Measurements from ENCODE around the gene FOXO6. TPM values are rescaled to one million over a fixed set of nuclear protein-coding genes. Genes with fewer than 3 reads are reported as not detected.

Gene FOXO6
- total RNA-seq, 6 experiments from 2014 or later = 0.12 to 0.55 (median 0.54) TPM; not detected in 3

- DNase-seq (no peak), ATAC-seq (no peak)
- Histone ChIP-seq H3K36me3 (no peaks in the 10 kb centered on the region), H3K27me3 (peaks cover 0 to 4% of the 10 kb centered on the region in 2 donors), H3K4me1 (peaks cover 0 to 18% (median 0%) of the 10 kb centered on the region in 4 donors), H3K4me3 (peak overlapping the region in 1 of 3 donors; percentile 16), H3K9me3 (no peaks in the 10 kb centered on the region), H3K27ac (no peak overlapping the region)
- TF ChIP-seq CTCF (IDR thresholded peaks at IDR 0.05) (no peak), POLR2A (IDR thresholded peaks at IDR 0.05) (no peak)
- no CpG with 5 or more reads among the region's 23 CpGs for WGBS (ENCODE audit: insufficient coverage, low coverage, low lambda C conversion rate, missing lambda C conversion rate)
- intact Hi-C loops (cut with DNase I) = no loop called here
These were observed 4.7 kb downstream of the FOXO6 start for GRCh38 chr1:41365772-41366454.

DNA sequence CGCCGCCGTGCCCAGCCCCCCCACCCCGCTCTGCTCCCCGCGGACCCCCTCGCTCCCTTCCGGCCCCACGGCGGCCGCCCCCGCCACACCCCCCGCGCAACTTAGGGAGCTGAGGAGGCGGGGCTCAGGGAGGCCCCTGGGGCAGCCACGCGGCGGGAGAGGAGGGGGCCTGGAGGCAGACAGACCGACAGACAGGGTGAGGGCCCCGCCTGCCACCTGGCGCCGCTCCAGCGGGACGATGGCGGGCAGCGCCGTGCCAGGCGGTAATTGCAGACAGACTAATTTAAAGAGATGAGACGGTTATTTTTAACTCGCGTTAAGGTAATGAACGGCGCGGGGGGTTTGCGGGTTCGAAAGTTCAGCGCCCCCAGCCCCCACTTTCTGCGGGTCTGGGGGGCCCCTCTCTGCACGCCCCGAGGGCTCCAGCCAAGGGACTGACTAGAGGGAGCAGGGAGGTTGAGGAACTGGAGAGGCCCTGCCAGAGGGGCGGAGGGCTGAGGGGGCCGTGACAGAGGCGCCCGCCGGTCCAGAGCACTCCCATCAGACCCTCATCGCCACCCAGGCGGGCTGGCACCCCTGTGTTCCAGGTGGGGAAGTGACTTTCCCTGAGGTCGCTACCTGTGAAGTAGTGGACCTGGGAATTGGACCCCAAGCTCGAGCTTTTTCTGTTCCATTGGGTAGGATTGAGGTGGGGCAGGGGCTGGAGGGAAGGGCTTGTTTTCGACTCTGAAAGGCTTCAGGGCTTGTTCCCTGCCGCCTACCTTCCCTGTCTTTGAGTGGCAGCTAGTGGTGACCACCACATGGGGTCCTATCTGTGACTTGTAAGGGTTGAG, 5.4 kb downstream of the FOXO6 start:
- H3K36me3 ChIP-seq = no peaks in the 10 kb centered on the region
- ATAC-seq (no peak), DNase-seq (no peak)
- H3K27ac ChIP-seq = no peak overlapping the region
- no peak for TF ChIP-seq POLR2A (IDR thresholded peaks at IDR 0.05)
- TF ChIP-seq CTCF (IDR thresholded peaks at IDR 0.05) = no peak
- H3K27me3 ChIP-seq = peaks cover 0 to 4% of the 10 kb centered on the region in 2 donors
- WGBS (ENCODE audit: insufficient coverage, low coverage, low lambda C conversion rate, missing lambda C conversion rate) = 11% methylated on average over 27 of the region's 51 CpGs
- intact Hi-C loops (cut with DNase I) = no loop called here
- peak overlapping the region in 1 of 3 donors; percentile 16 for H3K4me3 ChIP-seq
- no peaks in the 10 kb centered on the region for H3K9me3 ChIP-seq
- peaks cover 0 to 15% (median 0%) of the 10 kb centered on the region in 4 donors for H3K4me1 ChIP-seq

- 73% methylated on average over 2 of the region's 5 CpGs for WGBS (ENCODE audit: insufficient coverage, low coverage, low lambda C conversion rate, missing lambda C conversion rate)
- Histone ChIP-seq H3K4me3 (no peak overlapping the region), H3K36me3 (no peaks in the 10 kb centered on the region), H3K9me3 (no peaks in the 10 kb centered on the region), H3K27ac (no peak overlapping the region), H3K4me1 (peaks cover 0 to 9% (median 0%) of the 10 kb centered on the region in 4 donors), H3K27me3 (peaks cover 0 to 4% of the 10 kb centered on the region in 2 donors)
- no peak for DNase-seq
- ATAC-seq = no peak
- intact Hi-C loops (cut with DNase I) = no loop called here
- TF ChIP-seq CTCF (IDR thresholded peaks at IDR 0.05) (no peak), POLR2A (IDR thresholded peaks at IDR 0.05) (no peak)
These were observed 6.0 kb downstream of the FOXO6 start for GRCh38 chr1:41367288-41367642.

GRCh38 chr1:41368366-41368765, 7.1 kb downstream of the FOXO6 start:
- Histone ChIP-seq H3K4me3 (no peak overlapping the region), H3K9me3 (no peaks in the 10 kb centered on the region), H3K36me3 (no peaks in the 10 kb centered on the region), H3K27ac (no peak overlapping the region), H3K4me1 (peaks cover 0 to 8% (median 0%) of the 10 kb centered on the region in 4 donors), H3K27me3 (peaks cover 0 to 4% of the 10 kb centered on the region in 2 donors)
- TF ChIP-seq POLR2A (IDR thresholded peaks at IDR 0.05) = no peak
- no peak for TF ChIP-seq CTCF (IDR thresholded peaks at IDR 0.05)
- no peak for DNase-seq
- intact Hi-C loops (cut with DNase I) = no loop called here
- no peak for ATAC-seq
- WGBS (ENCODE audit: insufficient coverage, low coverage, low lambda C conversion rate, missing lambda C conversion rate) = 0% methylated on average over 1 of the region's 1 CpG

Data from right lobe of liver (tissue), 6 donors.